Measurements from ENCODE around the gene SH3RF3.

SH3RF3 gene

DNA sequence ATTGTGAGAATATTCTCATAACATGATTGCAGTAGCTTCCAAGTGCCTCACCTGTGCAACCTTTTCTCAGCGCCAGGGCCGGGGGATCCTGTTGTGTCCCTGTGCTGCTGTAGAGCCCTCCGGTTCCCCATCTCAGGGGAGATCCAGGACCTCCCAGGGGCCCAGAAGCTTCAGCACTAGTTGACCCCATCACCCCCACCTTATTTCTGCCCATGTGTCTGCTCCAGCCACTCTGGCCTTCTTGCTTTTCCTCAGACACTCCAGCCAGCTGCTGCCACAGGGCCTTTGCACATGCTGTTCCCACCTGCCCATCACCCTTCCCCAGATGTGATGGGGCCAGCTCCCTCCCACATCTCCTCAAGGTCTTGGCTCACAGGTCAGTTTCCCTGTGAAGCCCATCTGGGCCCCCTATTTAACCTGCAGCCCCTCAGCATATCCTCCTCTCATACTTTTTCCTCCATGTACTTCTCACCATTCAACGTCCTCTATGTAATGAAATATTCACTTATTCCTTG lies 258.3 kb downstream of the SH3RF3 start:
- Histone ChIP-seq H3K27me3 (ENCODE audit: insufficient read depth, low read length, poor library complexity) (no peaks in the 10 kb centered on the region), H3K9ac (ENCODE audit: low read length) (no peak overlapping the region), H4K5ac (ENCODE audit: low read length) (no peak overlapping the region), H2BK5ac (ENCODE audit: low read length) (no peak overlapping the region), H3K4ac (ENCODE audit: low read depth, low read length) (no peak overlapping the region), H3K79me2 (ENCODE audit: control insufficient read depth, insufficient read depth, low read length) (no peaks in the 10 kb centered on the region), H2AK5ac (ENCODE audit: low read length) (no peak overlapping the region), H3K18ac (ENCODE audit: low read length) (no peak overlapping the region), H4K8ac (ENCODE audit: low read depth, low read length) (no peak overlapping the region), H2BK15ac (replicated peaks; ENCODE audit: low read depth) (no peak overlapping the region), H3K4me1 (ENCODE audit: control insufficient read depth, low read depth, low read length) (peaks cover 1% of the 10 kb centered on the region), H2BK120ac (ENCODE audit: low read depth, low read length) (no peak overlapping the region), H3K4me3 (ENCODE audit: low read length) (no peak overlapping the region), H3K36me3 (ENCODE audit: control insufficient read depth, insufficient read depth, low read length) (no peaks in the 10 kb centered on the region), H3K23ac (ENCODE audit: low read length) (no peak overlapping the region), H3K4me2 (ENCODE audit: low read length) (no peak overlapping the region), H3K79me1 (ENCODE audit: low read length) (no peaks in the 10 kb centered on the region), H3K56ac (ENCODE audit: low read length) (no peak overlapping the region), H3K27ac (ENCODE audit: low read depth, low read length) (no peak overlapping the region)
- WGBS (ENCODE audit: extremely low coverage, insufficient coverage, low lambda C conversion rate), result no CpG with 5 or more reads among the region's 4 CpGs
- DNase-seq, result no peak

DNA sequence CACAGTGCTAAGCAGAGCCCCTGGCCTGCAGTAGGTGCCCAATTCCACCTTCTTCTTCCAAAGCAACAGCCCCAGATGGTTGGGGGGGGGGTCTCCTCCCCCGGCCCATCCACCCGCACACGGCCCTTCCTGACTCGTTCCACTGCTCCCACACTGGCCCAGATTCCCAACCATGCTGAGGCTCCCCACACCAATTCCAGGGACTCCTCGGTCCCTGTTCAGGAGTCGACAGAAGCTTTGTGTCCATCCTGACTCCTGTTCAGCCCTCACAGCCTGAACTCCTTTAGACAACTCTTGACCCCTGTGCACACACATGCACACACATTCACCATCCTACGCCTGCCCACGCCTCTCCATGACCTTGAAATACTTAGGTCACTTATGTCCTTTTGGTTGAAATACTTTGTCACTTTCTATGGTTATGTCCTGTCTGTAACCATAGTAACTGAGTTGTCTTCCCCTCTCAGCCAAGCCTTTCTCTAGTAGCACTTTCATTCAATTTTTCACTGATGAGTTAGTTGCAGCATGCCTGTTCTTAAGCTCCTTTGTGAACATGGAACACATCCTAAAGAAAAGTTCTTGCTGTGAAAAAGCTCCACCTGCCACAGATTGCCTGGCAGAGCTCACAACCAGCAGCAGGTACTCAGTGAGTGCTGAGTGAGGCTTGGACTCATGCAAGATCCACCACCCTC lies 258.9 kb downstream of the SH3RF3 start:
- Histone ChIP-seq H3K4me2 (ENCODE audit: low read length) (no peak overlapping the region), H2AK5ac (ENCODE audit: low read length) (no peak overlapping the region), H3K79me2 (ENCODE audit: control insufficient read depth, insufficient read depth, low read length) (no peaks in the 10 kb centered on the region), H3K4me1 (ENCODE audit: control insufficient read depth, low read depth, low read length) (peaks cover 1% of the 10 kb centered on the region), H3K79me1 (ENCODE audit: low read length) (no peaks in the 10 kb centered on the region), H3K36me3 (ENCODE audit: control insufficient read depth, insufficient read depth, low read length) (no peaks in the 10 kb centered on the region), H3K4me3 (ENCODE audit: low read length) (no peak overlapping the region), H3K27ac (ENCODE audit: low read depth, low read length) (no peak overlapping the region), H2BK5ac (ENCODE audit: low read length) (no peak overlapping the region), H3K4ac (ENCODE audit: low read depth, low read length) (no peak overlapping the region), H3K18ac (ENCODE audit: low read length) (no peak overlapping the region), H3K9ac (ENCODE audit: low read length) (no peak overlapping the region), H3K23ac (ENCODE audit: low read length) (no peak overlapping the region), H2BK15ac (replicated peaks; ENCODE audit: low read depth) (no peak overlapping the region), H2BK120ac (ENCODE audit: low read depth, low read length) (no peak overlapping the region), H4K5ac (ENCODE audit: low read length) (no peak overlapping the region), H3K27me3 (ENCODE audit: insufficient read depth, low read length, poor library complexity) (no peaks in the 10 kb centered on the region), H4K8ac (ENCODE audit: low read depth, low read length) (no peak overlapping the region), H3K56ac (ENCODE audit: low read length) (no peak overlapping the region)
- no peak for DNase-seq
- no CpG with 5 or more reads among the region's 8 CpGs for WGBS (ENCODE audit: extremely low coverage, insufficient coverage, low lambda C conversion rate)

- Histone ChIP-seq H3K23ac (ENCODE audit: low read length) (no peak overlapping the region), H3K79me1 (ENCODE audit: low read length) (no peaks in the 10 kb centered on the region), H3K4me1 (ENCODE audit: control insufficient read depth, low read depth, low read length) (no peaks in the 10 kb centered on the region), H3K18ac (ENCODE audit: low read length) (no peak overlapping the region), H2BK5ac (ENCODE audit: low read length) (no peak overlapping the region), H3K4ac (ENCODE audit: low read depth, low read length) (no peak overlapping the region), H2AK5ac (ENCODE audit: low read length) (no peak overlapping the region), H3K27me3 (ENCODE audit: insufficient read depth, low read length, poor library complexity) (no peaks in the 10 kb centered on the region), H4K8ac (ENCODE audit: low read depth, low read length) (no peak overlapping the region), H2BK120ac (ENCODE audit: low read depth, low read length) (no peak overlapping the region), H3K4me2 (ENCODE audit: low read length) (no peak overlapping the region), H3K56ac (ENCODE audit: low read length) (no peak overlapping the region), H2BK15ac (replicated peaks; ENCODE audit: low read depth) (no peak overlapping the region), H3K36me3 (ENCODE audit: control insufficient read depth, insufficient read depth, low read length) (no peaks in the 10 kb centered on the region), H3K4me3 (ENCODE audit: low read length) (no peak overlapping the region), H3K79me2 (ENCODE audit: control insufficient read depth, insufficient read depth, low read length) (no peaks in the 10 kb centered on the region), H3K27ac (ENCODE audit: low read depth, low read length) (no peak overlapping the region), H3K9ac (ENCODE audit: low read length) (no peak overlapping the region), H4K5ac (ENCODE audit: low read length) (no peak overlapping the region)
- WGBS (ENCODE audit: extremely low coverage, insufficient coverage, low lambda C conversion rate), result no CpG with 5 or more reads among the region's 9 CpGs
- no peak for DNase-seq
Observed at GRCh38 chr2:109391243-109391642, 262.2 kb downstream of the SH3RF3 start.

DNA sequence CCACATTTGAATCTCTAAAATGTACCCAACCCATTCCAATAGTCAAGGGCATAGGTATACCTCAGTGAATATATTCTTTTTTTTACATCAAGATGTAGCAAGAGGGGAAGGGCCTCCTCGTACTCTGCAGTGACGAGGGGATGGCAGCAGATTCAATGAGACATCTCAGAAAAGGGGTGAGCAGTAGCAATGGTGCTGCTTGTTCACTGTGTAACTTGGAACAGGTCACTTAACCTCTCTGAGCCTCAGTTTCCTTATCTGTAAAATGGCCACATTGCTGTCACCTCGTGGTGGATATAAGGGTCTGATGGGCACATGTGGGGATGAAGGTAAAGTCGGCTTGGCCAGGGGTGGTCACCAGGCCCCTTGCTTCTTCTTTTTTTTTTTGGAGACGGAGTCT lies 263.1 kb downstream of the SH3RF3 start:
- H3K4ac ChIP-seq (ENCODE audit: low read depth, low read length), result no peak overlapping the region
- no peak overlapping the region for H3K23ac ChIP-seq (ENCODE audit: low read length)
- no peak overlapping the region for H2BK5ac ChIP-seq (ENCODE audit: low read length)
- WGBS (ENCODE audit: extremely low coverage, insufficient coverage, low lambda C conversion rate), result no CpG with 5 or more reads among the region's 5 CpGs
- no peaks in the 10 kb centered on the region for H3K79me2 ChIP-seq (ENCODE audit: control insufficient read depth, insufficient read depth, low read length)
- H3K27ac ChIP-seq (ENCODE audit: low read depth, low read length), result no peak overlapping the region
- no peak overlapping the region for H4K5ac ChIP-seq (ENCODE audit: low read length)
- H3K4me1 ChIP-seq (ENCODE audit: control insufficient read depth, low read depth, low read length), result no peaks in the 10 kb centered on the region
- H3K4me2 ChIP-seq (ENCODE audit: low read length), result no peak overlapping the region
- no peak overlapping the region for H2BK15ac ChIP-seq (replicated peaks; ENCODE audit: low read depth)
- no peaks in the 10 kb centered on the region for H3K36me3 ChIP-seq (ENCODE audit: control insufficient read depth, insufficient read depth, low read length)
- DNase-seq, result no peak
- H4K8ac ChIP-seq (ENCODE audit: low read depth, low read length), result no peak overlapping the region
- no peak overlapping the region for H3K18ac ChIP-seq (ENCODE audit: low read length)
- H2AK5ac ChIP-seq (ENCODE audit: low read length), result no peak overlapping the region
- H3K4me3 ChIP-seq (ENCODE audit: low read length), result no peak overlapping the region
- no peak overlapping the region for H2BK120ac ChIP-seq (ENCODE audit: low read depth, low read length)
- H3K56ac ChIP-seq (ENCODE audit: low read length), result no peak overlapping the region
- H3K9ac ChIP-seq (ENCODE audit: low read length), result no peak overlapping the region
- H3K79me1 ChIP-seq (ENCODE audit: low read length), result no peaks in the 10 kb centered on the region
- no peaks in the 10 kb centered on the region for H3K27me3 ChIP-seq (ENCODE audit: insufficient read depth, low read length, poor library complexity)

DNA sequence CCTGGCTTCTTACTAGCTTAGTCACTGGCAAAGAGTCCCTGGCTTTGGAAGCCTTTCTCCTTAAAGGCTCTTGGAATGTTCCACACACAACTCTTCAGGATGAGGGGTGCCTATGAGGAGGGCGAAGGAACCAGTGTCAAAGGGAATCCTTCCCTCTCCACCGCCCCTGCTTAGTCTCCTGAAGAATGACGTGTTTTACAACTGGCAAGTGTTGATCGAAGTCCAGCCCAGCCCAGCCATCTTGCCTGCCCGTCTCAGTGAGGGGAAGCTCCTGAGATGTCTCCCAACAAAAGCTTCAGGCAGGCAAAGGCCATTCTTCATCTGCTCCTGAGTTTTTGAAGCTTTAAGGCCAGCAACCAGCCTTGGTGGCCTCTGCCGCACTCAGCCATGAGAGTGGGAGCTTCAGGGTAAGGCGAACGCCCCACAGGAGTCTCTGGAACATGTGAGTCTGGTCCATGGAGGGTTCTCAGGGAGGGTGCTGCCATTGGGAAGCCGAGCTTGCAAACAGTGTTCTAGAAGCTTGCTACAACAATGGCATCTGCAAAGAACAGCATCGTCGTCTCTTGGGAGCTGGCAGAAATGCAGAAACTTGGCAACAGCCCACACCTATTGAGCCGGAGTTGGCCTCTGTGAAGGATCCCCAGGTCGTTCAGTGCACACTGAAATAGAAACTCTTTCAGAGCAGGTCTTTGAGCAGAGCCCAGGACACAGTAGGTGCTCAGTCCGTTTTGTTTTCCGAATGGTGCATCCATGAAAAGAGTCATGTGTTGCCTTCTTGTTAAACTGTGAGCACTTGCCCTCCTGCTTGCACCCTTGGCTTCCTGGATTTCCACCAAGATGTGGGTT lies 264.0 kb downstream of the SH3RF3 start:
- H3K27me3 ChIP-seq (ENCODE audit: insufficient read depth, low read length, poor library complexity), result no peaks in the 10 kb centered on the region
- no peak for DNase-seq

More for the DNA sequence above, 264.0 kb downstream of the SH3RF3 start:
- Histone ChIP-seq H3K4me3 (ENCODE audit: low read length) (no peak overlapping the region), H3K4me2 (ENCODE audit: low read length) (no peak overlapping the region), H4K5ac (ENCODE audit: low read length) (no peak overlapping the region), H3K4me1 (ENCODE audit: control insufficient read depth, low read depth, low read length) (no peaks in the 10 kb centered on the region), H3K9ac (ENCODE audit: low read length) (no peak overlapping the region), H3K79me2 (ENCODE audit: control insufficient read depth, insufficient read depth, low read length) (no peaks in the 10 kb centered on the region), H3K56ac (ENCODE audit: low read length) (no peak overlapping the region), H3K4ac (ENCODE audit: low read depth, low read length) (no peak overlapping the region), H4K8ac (ENCODE audit: low read depth, low read length) (no peak overlapping the region), H2AK5ac (ENCODE audit: low read length) (no peak overlapping the region), H2BK120ac (ENCODE audit: low read depth, low read length) (no peak overlapping the region), H3K27ac (ENCODE audit: low read depth, low read length) (no peak overlapping the region), H3K18ac (ENCODE audit: low read length) (no peak overlapping the region), H2BK5ac (ENCODE audit: low read length) (no peak overlapping the region), H2BK15ac (replicated peaks; ENCODE audit: low read depth) (no peak overlapping the region), H3K36me3 (ENCODE audit: control insufficient read depth, insufficient read depth, low read length) (no peaks in the 10 kb centered on the region), H3K79me1 (ENCODE audit: low read length) (no peaks in the 10 kb centered on the region), H3K23ac (ENCODE audit: low read length) (no peak overlapping the region)
- WGBS (ENCODE audit: extremely low coverage, insufficient coverage, low lambda C conversion rate), result no CpG with 5 or more reads among the region's 15 CpGs

All from mesendoderm (in vitro differentiated cells).